Measurements from ENCODE around the gene RALB. TPM values are rescaled to one million over a fixed set of nuclear protein-coding genes. Genes with fewer than 3 reads are reported as not detected.

RALB gene
- total RNA-seq, 1 experiment from 2014 or later: 59.4 TPM

GRCh38 chr2:120250640-120251039, 2.0 kb upstream of the RALB start:
- H3K4me3 Mint-ChIP-seq (ENCODE audit: unreplicated experiment): no peak overlapping the region
- H3K9me3 Mint-ChIP-seq (ENCODE audit: unreplicated experiment): no peaks in the 10 kb centered on the region
- ChIA-PET CTCF (interaction anchor here (3.8 kb wide), 1 partner anchor 62 kb away, joined by 36 read pairs; no protein-coding TSS in a partner anchor), POLR2A (no interaction called here)
- DNase-seq: no peak
- Histone ChIP-seq H3K4me1 (peaks cover 31% of the 10 kb centered on the region), H3K9me3 (no peaks in the 10 kb centered on the region), H3K36me3 (ENCODE audit: control insufficient read depth, insufficient read depth, low read length) (no peaks in the 10 kb centered on the region), H3K4me3 (ENCODE audit: low read depth, low read length) (no peak overlapping the region), H3K27me3 (replicated peaks; ENCODE audit: control insufficient read depth, insufficient read depth, low read length) (no peaks in the 10 kb centered on the region)
- no peaks in the 10 kb centered on the region for H3K27me3 Mint-ChIP-seq (ENCODE audit: insufficient read depth, unreplicated experiment)
- TF ChIP-seq CTCF (IDR thresholded peaks at IDR 0.05; ENCODE audit: insufficient read depth in 1 of 2, low read depth in 1 of 2, low read length in 1 of 2, severe bottlenecking in 1 of 2, unreplicated experiment in 1 of 2): no peak
- H3K27ac Mint-ChIP-seq (ENCODE audit: unreplicated experiment): no peak overlapping the region
- H3K36me3 Mint-ChIP-seq (ENCODE audit: insufficient read depth, unreplicated experiment): peaks cover 11% of the 10 kb centered on the region
- no TSS peak for BruUV-seq (replicated peaks)
- intact Hi-C loops (cut with micrococcal nuclease; ENCODE audit: unreplicated experiment): no loop called here
- peaks cover 34% of the 10 kb centered on the region for H3K4me1 Mint-ChIP-seq (ENCODE audit: low read depth, unreplicated experiment)

GRCh38 chr2:120251078-120251477, 1.6 kb upstream of the RALB start:
- POLR2A ChIA-PET: interaction anchor here (3.4 kb wide), 1 partner anchor 28 kb away, joined by 46 read pairs; the partner anchor contains the start of gene TMEM185B

GRCh38 chr2:120251880-120252224, 800 bp upstream of the RALB start:
- Mint-ChIP-seq H3K27ac (ENCODE audit: unreplicated experiment) (peak overlapping the region; percentile 68), H3K4me1 (ENCODE audit: low read depth, unreplicated experiment) (peaks cover 31% of the 10 kb centered on the region), H3K4me3 (ENCODE audit: unreplicated experiment) (peak overlapping the region; percentile 82), H3K27me3 (ENCODE audit: insufficient read depth, unreplicated experiment) (no peaks in the 10 kb centered on the region), H3K36me3 (ENCODE audit: insufficient read depth, unreplicated experiment) (peaks cover 6% of the 10 kb centered on the region), H3K9me3 (ENCODE audit: unreplicated experiment) (no peaks in the 10 kb centered on the region)
- peak overlapping the region; percentile 79 for H3K4me3 ChIP-seq (ENCODE audit: low read depth, low read length)
- no TSS peak for BruUV-seq (replicated peaks)
- peaks cover 19% of the 10 kb centered on the region for H3K4me1 ChIP-seq
- no peaks in the 10 kb centered on the region for H3K27me3 ChIP-seq (replicated peaks; ENCODE audit: control insufficient read depth, insufficient read depth, low read length)
- no peak for TF ChIP-seq CTCF (IDR thresholded peaks at IDR 0.05; ENCODE audit: insufficient read depth in 1 of 2, low read depth in 1 of 2, low read length in 1 of 2, severe bottlenecking in 1 of 2, unreplicated experiment in 1 of 2)
- no peak for DNase-seq
- POLR2A ChIA-PET: interaction anchor here (0.6 to 3.4 kb wide), 7 partner anchors 12 to 823 kb away, joined by 3 to 46 read pairs (median 4); partner anchors contain the start of gene TMEM185B
- CTCF ChIA-PET: interaction anchor here (0.6 to 3.8 kb wide), 6 partner anchors 23 to 877 kb away, joined by 3 to 36 read pairs (median 4); partner anchors contain the start of gene TMEM185B
- no peaks in the 10 kb centered on the region for H3K36me3 ChIP-seq (ENCODE audit: control insufficient read depth, insufficient read depth, low read length)
- intact Hi-C loops (cut with micrococcal nuclease; ENCODE audit: unreplicated experiment): loop anchor here (1.0 to 2.0 kb wide), 4 partner anchors 21 to 31 kb away; partner anchors contain the start of gene TMEM185B
- no peaks in the 10 kb centered on the region for H3K9me3 ChIP-seq

More at GRCh38 chr2:120251078-120251477, 1.6 kb upstream of the RALB start:
- H3K27me3 Mint-ChIP-seq (ENCODE audit: insufficient read depth, unreplicated experiment): no peaks in the 10 kb centered on the region
- no peak overlapping the region for H3K4me3 Mint-ChIP-seq (ENCODE audit: unreplicated experiment)
- Histone ChIP-seq H3K4me1 (peaks cover 27% of the 10 kb centered on the region), H3K27me3 (replicated peaks; ENCODE audit: control insufficient read depth, insufficient read depth, low read length) (no peaks in the 10 kb centered on the region), H3K36me3 (ENCODE audit: control insufficient read depth, insufficient read depth, low read length) (no peaks in the 10 kb centered on the region), H3K9me3 (no peaks in the 10 kb centered on the region), H3K4me3 (ENCODE audit: low read depth, low read length) (no peak overlapping the region)
- no peak overlapping the region for H3K27ac Mint-ChIP-seq (ENCODE audit: unreplicated experiment)
- CTCF ChIA-PET: interaction anchor here (3.8 kb wide), 1 partner anchor 62 kb away, joined by 36 read pairs; no protein-coding TSS in a partner anchor
- TF ChIP-seq CTCF (IDR thresholded peaks at IDR 0.05; ENCODE audit: insufficient read depth in 1 of 2, low read depth in 1 of 2, low read length in 1 of 2, severe bottlenecking in 1 of 2, unreplicated experiment in 1 of 2): no peak
- BruUV-seq (replicated peaks): no TSS peak
- H3K4me1 Mint-ChIP-seq (ENCODE audit: low read depth, unreplicated experiment): peaks cover 37% of the 10 kb centered on the region
- no peak for DNase-seq
- no peaks in the 10 kb centered on the region for H3K9me3 Mint-ChIP-seq (ENCODE audit: unreplicated experiment)
- intact Hi-C loops (cut with micrococcal nuclease; ENCODE audit: unreplicated experiment): no loop called here
- peaks cover 11% of the 10 kb centered on the region for H3K36me3 Mint-ChIP-seq (ENCODE audit: insufficient read depth, unreplicated experiment)
